ENCODE measurements around the gene OLFM3. TPM values are rescaled to one million over a fixed set of nuclear protein-coding genes. Genes with fewer than 3 reads are reported as not detected.

OLFM3 gene
- polyA plus RNA-seq, 1 of the 3 experiments (the other 2 are of a cell fraction) = not detected

DNA sequence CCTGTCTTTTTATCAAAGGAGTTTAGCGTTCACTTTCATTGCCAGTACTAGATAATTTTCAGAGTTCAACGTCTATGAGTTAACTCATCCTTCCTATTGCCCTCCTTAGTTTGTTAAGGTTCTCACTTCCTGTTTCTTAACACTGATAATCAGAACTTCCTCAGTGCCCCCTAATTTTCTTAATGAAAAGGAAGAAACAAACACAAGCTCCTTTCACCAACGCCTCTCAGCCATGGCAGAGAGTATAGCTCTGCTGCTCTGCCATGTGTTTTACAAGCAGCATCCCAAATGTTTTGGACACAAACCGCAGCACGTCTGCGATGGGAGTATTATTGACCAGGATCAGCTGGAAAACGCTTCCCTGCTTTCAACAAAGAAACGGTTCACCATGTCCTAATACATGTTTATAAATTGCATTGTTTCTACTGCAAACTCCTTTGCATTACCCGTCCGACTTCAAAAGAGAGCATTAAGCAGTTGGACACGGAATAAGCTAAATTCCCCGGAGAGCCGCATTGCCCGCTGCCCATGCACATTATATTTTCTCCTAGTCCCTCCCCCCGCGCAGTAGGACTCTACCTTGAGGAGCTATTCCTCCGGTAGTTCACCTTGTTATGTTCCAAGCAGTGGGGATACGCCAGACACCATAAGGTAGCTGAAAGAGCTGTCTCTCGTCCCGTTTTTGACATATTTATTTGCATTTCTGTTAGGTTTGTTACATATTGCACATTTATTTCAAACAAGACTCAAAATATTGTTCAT lies 561 bp downstream of the OLFM3 start:
- H3K27ac ChIP-seq (ENCODE audit: low read depth in 2 of 2, low read length in 1 of 2) = peak overlapping the region in 1 of 2 experiments; percentile 39; a peak in 1 of 4 replicates
- DNase-seq = peak; percentile 43
- POLR2A ChIA-PET = no interaction called here
- whole genome bisulfite sequencing (ENCODE audit: low lambda C conversion rate) = 3% methylated on average over 20 of the region's 20 CpGs
- H3K9me3 ChIP-seq = no peaks in the 10 kb centered on the region
- H4K20me1 ChIP-seq (ENCODE audit: insufficient read depth) = no peaks in the 10 kb centered on the region
- CTCF ChIA-PET = interaction anchor here (0.9 to 5.0 kb wide), 10 partner anchors 11 to 974 kb away, joined by 3 to 29 read pairs (median 4); no protein-coding TSS in a partner anchor
- TF ChIP-seq MXI1 (IDR thresholded peaks at IDR 0.05; ENCODE audit: low read depth, low read length) (peak; percentile 77), SIN3A (IDR thresholded peaks at IDR 0.05; ENCODE audit: borderline replicate concordance, low read depth, low read length) (no peak)
- no peaks in the 10 kb centered on the region; a peak in 2 of 4 replicates for H3K4me1 ChIP-seq (ENCODE audit: control insufficient read depth in 1 of 2, insufficient read depth in 2 of 2, low read depth in 1 of 2, low read length in 1 of 2)
- H3K79me2 ChIP-seq (ENCODE audit: insufficient read depth) = no peaks in the 10 kb centered on the region
- H3K36me3 ChIP-seq (replicated peaks in 1 of 2; ENCODE audit: control insufficient read depth in 1 of 2, insufficient read depth in 2 of 2, low read length in 1 of 2) = no peaks in the 10 kb centered on the region
- peaks cover 7% of the 10 kb centered on the region; the same call in 1 of the 2 replicates for H3K27me3 ChIP-seq (ENCODE audit: insufficient read depth)
- no peak overlapping the region for H3K9ac ChIP-seq
- no peaks in the 10 kb centered on the region for H3F3A ChIP-seq (replicated peaks; ENCODE audit: insufficient read depth)
- peak overlapping the region; percentile 47 for H3K4me2 ChIP-seq
- H3K4me3 ChIP-seq (ENCODE audit: low read depth in 2 of 2, low read length in 1 of 2) = peak overlapping the region in 1 of 2 experiments; percentile 47; a peak in 2 of 4 replicates
- H3K9me2 ChIP-seq = 0 out of 2 replicates have a peak, but pooled peaks cover 3% of the 10 kb centered on the region
- H2AFZ ChIP-seq (ENCODE audit: low read depth) = no peak overlapping the region

DNA sequence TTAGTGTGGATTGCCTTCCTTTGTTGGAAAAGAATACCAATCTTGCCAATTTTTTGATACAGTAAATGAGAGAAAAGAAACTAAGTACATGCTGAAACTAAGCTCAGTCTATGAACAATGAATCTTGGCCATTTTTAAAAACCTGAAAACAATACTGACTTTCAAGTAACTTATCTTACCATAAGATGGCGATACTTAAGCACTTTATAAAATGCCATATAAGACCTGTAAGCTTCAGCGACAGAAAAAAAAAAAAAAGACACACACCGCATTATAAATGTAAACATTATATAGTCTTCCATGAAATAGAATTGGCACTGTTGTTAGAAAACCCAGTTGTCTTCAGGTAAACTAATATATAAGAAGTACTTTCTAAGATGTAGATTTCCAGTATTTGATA lies 3.0 kb downstream of the OLFM3 start:
- DNase-seq = no peak
- Histone ChIP-seq H3K9me2 (0 out of 2 replicates have a peak, but pooled peaks cover 3% of the 10 kb centered on the region), H3K36me3 (replicated peaks in 1 of 2; ENCODE audit: control insufficient read depth in 1 of 2, insufficient read depth in 2 of 2, low read length in 1 of 2) (no peaks in the 10 kb centered on the region), H3K9me3 (no peaks in the 10 kb centered on the region), H4K20me1 (ENCODE audit: insufficient read depth) (no peaks in the 10 kb centered on the region), H2AFZ (ENCODE audit: low read depth) (no peak overlapping the region), H3K4me3 (ENCODE audit: low read depth in 2 of 2, low read length in 1 of 2) (no peak overlapping the region), H3K27me3 (ENCODE audit: insufficient read depth) (peaks cover 7% of the 10 kb centered on the region; the same call in 1 of the 2 replicates), H3K79me2 (ENCODE audit: insufficient read depth) (no peaks in the 10 kb centered on the region), H3K9ac (no peak overlapping the region), H3K4me1 (ENCODE audit: control insufficient read depth in 1 of 2, insufficient read depth in 2 of 2, low read depth in 1 of 2, low read length in 1 of 2) (no peaks in the 10 kb centered on the region; a peak in 2 of 4 replicates), H3K4me2 (no peak overlapping the region), H3F3A (replicated peaks; ENCODE audit: insufficient read depth) (no peaks in the 10 kb centered on the region), H3K27ac (ENCODE audit: low read depth in 2 of 2, low read length in 1 of 2) (no peak overlapping the region)
- 49% methylated on average over 3 of the region's 3 CpGs for WGBS (ENCODE audit: low lambda C conversion rate)
- CTCF ChIA-PET = interaction anchor here (0.7 to 5.0 kb wide), 7 partner anchors 11 to 492 kb away, joined by 3 to 29 read pairs (median 4); no protein-coding TSS in a partner anchor
- TF ChIP-seq SMC3 (IDR thresholded peaks at IDR 0.05; ENCODE audit: low read depth, low read length) = 0 out of 2 replicates have a peak, but pooled peaks have one; percentile 8
- peak; percentile 56 for TF ChIP-seq RAD21 (IDR thresholded peaks at IDR 0.05; ENCODE audit: low read length)
- TF ChIP-seq RFX5 (IDR thresholded peaks at IDR 0.05; ENCODE audit: low read length) = 0 out of 2 replicates have a peak, but pooled peaks have one; percentile 20
- TF ChIP-seq YY1 (IDR thresholded peaks at IDR 0.05; ENCODE audit: low read depth) = no peak
- TF ChIP-seq, protein P1, sequence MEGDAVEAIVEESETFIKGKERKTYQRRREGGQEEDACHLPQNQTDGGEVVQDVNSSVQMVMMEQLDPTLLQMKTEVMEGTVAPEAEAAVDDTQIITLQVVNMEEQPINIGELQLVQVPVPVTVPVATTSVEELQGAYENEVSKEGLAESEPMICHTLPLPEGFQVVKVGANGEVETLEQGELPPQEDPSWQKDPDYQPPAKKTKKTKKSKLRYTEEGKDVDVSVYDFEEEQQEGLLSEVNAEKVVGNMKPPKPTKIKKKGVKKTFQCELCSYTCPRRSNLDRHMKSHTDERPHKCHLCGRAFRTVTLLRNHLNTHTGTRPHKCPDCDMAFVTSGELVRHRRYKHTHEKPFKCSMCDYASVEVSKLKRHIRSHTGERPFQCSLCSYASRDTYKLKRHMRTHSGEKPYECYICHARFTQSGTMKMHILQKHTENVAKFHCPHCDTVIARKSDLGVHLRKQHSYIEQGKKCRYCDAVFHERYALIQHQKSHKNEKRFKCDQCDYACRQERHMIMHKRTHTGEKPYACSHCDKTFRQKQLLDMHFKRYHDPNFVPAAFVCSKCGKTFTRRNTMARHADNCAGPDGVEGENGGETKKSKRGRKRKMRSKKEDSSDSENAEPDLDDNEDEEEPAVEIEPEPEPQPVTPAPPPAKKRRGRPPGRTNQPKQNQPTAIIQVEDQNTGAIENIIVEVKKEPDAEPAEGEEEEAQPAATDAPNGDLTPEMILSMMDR (IDR thresholded peaks at IDR 0.05) = peak; percentile 32
- POLR2A ChIA-PET = no interaction called here
